Measurements from ENCODE around the gene C4orf50. TPM values are rescaled to one million over a fixed set of nuclear protein-coding genes. Genes with fewer than 3 reads are reported as not detected.
"Not testable (repeated sequence)": the region's sequence is repeated elsewhere in the genome, so short reads cannot be mapped to it uniquely, and the experiment has no call there.

C4orf50 gene
- total RNA-seq, 1 experiment from 2014 or later: not detected

DNA sequence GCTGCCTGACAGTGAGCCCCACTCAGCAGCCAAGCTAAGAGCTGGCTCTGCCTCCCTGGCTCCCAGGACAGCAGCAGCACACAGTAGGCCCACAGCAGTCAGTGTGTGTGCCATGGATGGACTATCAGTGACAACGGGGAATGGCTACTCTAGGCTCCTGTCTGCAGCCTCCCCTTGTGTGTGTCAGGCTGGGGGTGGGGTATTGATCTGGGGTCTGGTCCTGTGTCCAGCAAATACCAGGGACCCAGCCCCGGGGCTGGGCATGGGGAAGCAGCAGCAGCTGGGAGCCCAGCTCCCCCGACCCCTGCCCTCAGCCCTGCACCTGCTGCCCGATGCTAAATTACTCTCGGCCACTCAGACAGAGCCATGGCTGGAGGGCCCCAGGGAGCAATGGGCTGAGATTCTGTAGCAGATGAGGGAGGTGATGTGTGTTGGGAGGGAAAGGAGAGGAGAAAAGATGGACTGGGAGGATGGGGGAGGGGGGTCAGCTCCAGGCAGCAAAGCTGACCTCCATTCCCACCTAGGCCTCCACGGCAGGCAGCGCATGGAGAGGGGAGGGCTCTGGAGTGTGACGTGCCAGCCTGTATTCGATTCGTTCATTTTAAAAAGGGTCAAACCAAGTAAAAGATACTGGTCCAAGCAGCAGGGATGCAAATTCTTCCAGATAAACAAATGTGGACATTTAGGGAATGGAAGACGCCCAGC is 64.0 kb downstream of the C4orf50 start:
- DNase-seq: no peak
- peaks cover 14% of the 10 kb centered on the region; the same call in 1 of the 2 replicates for H3K27me3 ChIP-seq
- H3K4me1 ChIP-seq: peaks cover 5% of the 10 kb centered on the region; the same call in 1 of the 2 replicates
- no peaks in the 10 kb centered on the region for H3K9me3 ChIP-seq (replicated peaks)
- H3K4me3 ChIP-seq: no peak overlapping the region
- no peak overlapping the region for H3K27ac ChIP-seq
- no peaks in the 10 kb centered on the region for H3K36me3 ChIP-seq

GRCh38 chr4:5952975-5953951 is 65.0 kb downstream of the C4orf50 start:
- no peaks in the 10 kb centered on the region for H3K36me3 ChIP-seq
- peaks cover 14% of the 10 kb centered on the region; the same call in 1 of the 2 replicates for H3K27me3 ChIP-seq
- H3K4me3 ChIP-seq: no peak overlapping the region
- no peak for DNase-seq
- peaks cover 5% of the 10 kb centered on the region; the same call in 1 of the 2 replicates for H3K4me1 ChIP-seq
- no peaks in the 10 kb centered on the region for H3K9me3 ChIP-seq (replicated peaks)
- no peak overlapping the region for H3K27ac ChIP-seq

- H3K27me3 ChIP-seq: peaks cover 14% of the 10 kb centered on the region; the same call in 1 of the 2 replicates
- H3K4me1 ChIP-seq: peaks cover 5% of the 10 kb centered on the region; the same call in 1 of the 2 replicates
- H3K4me3 ChIP-seq: no peak overlapping the region
- H3K36me3 ChIP-seq: no peaks in the 10 kb centered on the region
- H3K9me3 ChIP-seq (replicated peaks): no peaks in the 10 kb centered on the region
- H3K27ac ChIP-seq: no peak overlapping the region
- DNase-seq: no peak
These were observed 65.8 kb downstream of the C4orf50 start for GRCh38 chr4:5952286-5952974.

GRCh38 chr4:5946653-5947052 is 71.6 kb downstream of the C4orf50 start:
- not testable (repeated sequence) for H3K4me3 ChIP-seq; H3K27me3 ChIP-seq; H3K36me3 ChIP-seq; DNase-seq; H3K9me3 ChIP-seq (replicated peaks); H3K27ac ChIP-seq
- H3K4me1 ChIP-seq: peaks cover 15% of the 10 kb centered on the region

DNA sequence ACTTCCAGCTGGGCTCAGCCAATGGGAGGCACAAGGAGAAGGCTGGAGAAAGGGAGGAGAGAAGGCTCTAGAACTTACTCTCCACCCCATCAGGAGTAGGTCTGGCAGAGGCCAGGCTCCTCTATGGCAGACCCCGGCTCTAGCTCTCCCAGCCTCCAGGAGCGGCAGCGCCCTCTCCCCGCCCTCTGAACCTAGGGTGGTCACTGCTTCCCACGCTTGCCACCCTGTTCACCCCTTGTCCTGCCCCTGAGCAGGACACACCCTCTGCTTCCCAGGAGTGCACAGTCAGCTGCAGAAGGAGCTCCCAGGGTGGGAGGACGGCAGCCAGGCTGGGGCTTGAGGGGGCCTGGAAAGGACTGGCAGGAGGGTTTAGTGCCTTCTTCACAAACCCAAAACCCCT is 72.3 kb downstream of the C4orf50 start:
- Histone ChIP-seq H3K27me3 (no peaks in the 10 kb centered on the region; the same call in 1 of the 2 replicates), H3K4me1 (peaks cover 19% of the 10 kb centered on the region), H3K4me3 (no peak overlapping the region), H3K36me3 (no peaks in the 10 kb centered on the region), H3K9me3 (replicated peaks) (no peaks in the 10 kb centered on the region; the same call in 1 of the 2 replicates), H3K27ac (no peak overlapping the region)
- no peak for DNase-seq

DNA sequence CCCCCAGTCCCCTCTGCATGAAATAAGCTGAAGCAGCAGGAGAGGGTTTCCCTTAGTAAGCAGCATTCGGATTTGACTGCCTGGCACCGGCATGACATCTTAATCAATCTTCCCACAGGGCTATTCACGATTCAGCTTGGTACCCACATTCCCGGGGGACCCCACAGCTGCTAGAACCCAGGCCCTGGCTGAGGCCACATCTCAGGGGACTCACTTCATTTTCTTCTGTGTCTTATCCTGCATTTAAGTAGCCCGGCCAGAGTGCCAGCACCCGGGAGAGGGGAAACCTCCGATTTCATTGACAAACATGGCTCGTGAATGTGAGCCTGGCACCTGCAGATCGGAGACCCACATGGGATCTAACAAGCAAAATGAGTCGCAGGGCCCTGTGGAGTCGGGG is 73.1 kb downstream of the C4orf50 start:
- no peaks in the 10 kb centered on the region for H3K36me3 ChIP-seq
- H3K9me3 ChIP-seq (replicated peaks): no peaks in the 10 kb centered on the region; the same call in 1 of the 2 replicates
- H3K27ac ChIP-seq: no peak overlapping the region
- no peak overlapping the region for H3K4me3 ChIP-seq
- H3K27me3 ChIP-seq: no peaks in the 10 kb centered on the region; the same call in 1 of the 2 replicates
- no peak for DNase-seq
- H3K4me1 ChIP-seq: peaks cover 23% of the 10 kb centered on the region

- Histone ChIP-seq H3K9me3 (replicated peaks) (no peaks in the 10 kb centered on the region; the same call in 1 of the 2 replicates), H3K27me3 (no peaks in the 10 kb centered on the region), H3K27ac (no peak overlapping the region), H3K36me3 (no peaks in the 10 kb centered on the region), H3K4me1 (peaks cover 25% of the 10 kb centered on the region), H3K4me3 (no peak overlapping the region)
- no peak for DNase-seq
These were observed 74.7 kb downstream of the C4orf50 start for GRCh38 chr4:5943561-5943960.

GRCh38 chr4:5942947-5943346 is 75.3 kb downstream of the C4orf50 start:
- Histone ChIP-seq H3K36me3 (no peaks in the 10 kb centered on the region), H3K9me3 (replicated peaks) (no peaks in the 10 kb centered on the region; the same call in 1 of the 2 replicates), H3K27me3 (no peaks in the 10 kb centered on the region), H3K4me1 (peaks cover 25% of the 10 kb centered on the region), H3K4me3 (no peak overlapping the region), H3K27ac (no peak overlapping the region)
- peak in 1 of 2 experiments; percentile 34 for DNase-seq

- Histone ChIP-seq H3K36me3 (no peaks in the 10 kb centered on the region), H3K27ac (no peak overlapping the region), H3K4me1 (peaks cover 25% of the 10 kb centered on the region), H3K27me3 (peaks cover 2% of the 10 kb centered on the region; the same call in 1 of the 2 replicates), H3K4me3 (no peak overlapping the region), H3K9me3 (replicated peaks) (no peaks in the 10 kb centered on the region; the same call in 1 of the 2 replicates)
- no peak for DNase-seq
These were observed 76.6 kb downstream of the C4orf50 start for GRCh38 chr4:5941601-5942000.

DNA sequence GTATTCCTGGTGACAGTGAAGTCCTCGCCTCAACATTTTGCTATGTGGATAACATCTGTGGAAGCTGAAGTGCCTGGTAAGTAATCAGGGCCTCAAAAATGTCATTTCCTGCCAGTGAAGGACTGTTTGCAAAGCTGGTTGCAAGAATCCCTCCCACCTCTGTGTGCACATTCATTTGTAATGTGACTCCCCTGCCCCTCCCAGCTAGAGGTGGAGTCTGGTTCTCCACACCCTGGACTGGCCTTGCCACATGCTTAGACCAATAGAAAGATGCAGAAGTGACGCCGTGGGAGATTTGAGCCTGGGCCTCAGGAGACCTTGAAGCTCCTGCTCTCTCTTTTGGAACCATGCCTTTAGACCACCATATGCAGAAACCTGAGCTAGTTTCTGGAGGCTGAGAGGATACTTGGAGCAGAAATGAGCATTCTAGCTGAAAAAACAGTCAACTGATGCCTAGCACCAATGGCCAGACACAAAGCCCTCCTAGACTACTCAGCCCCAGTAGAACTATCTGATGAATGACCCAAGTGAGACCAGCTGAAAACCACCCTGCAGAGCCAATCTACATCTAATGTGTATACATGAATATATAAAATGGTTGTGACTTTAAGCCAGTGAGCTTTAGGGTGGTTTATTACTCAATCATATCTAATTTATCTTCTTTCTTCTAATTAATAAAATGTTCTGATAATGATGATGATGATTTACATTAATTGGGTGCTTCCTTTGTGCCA is 77.6 kb downstream of the C4orf50 start:
- Histone ChIP-seq H3K36me3 (no peaks in the 10 kb centered on the region), H3K27me3 (peaks cover 2% of the 10 kb centered on the region; the same call in 1 of the 2 replicates), H3K4me3 (no peak overlapping the region), H3K9me3 (replicated peaks) (no peaks in the 10 kb centered on the region; the same call in 1 of the 2 replicates), H3K4me1 (peaks cover 25% of the 10 kb centered on the region), H3K27ac (no peak overlapping the region)
- DNase-seq: peak; percentile 76 to 78

GRCh38 chr4:5933996-5934831 is 84.0 kb downstream of the C4orf50 start:
- DNase-seq: no peak
- Histone ChIP-seq H3K9me3 (replicated peaks) (no peaks in the 10 kb centered on the region), H3K27ac (no peak overlapping the region), H3K4me3 (no peak overlapping the region), H3K36me3 (no peaks in the 10 kb centered on the region), H3K4me1 (no peaks in the 10 kb centered on the region), H3K27me3 (peaks cover 5% of the 10 kb centered on the region; the same call in 1 of the 2 replicates)

DNA sequence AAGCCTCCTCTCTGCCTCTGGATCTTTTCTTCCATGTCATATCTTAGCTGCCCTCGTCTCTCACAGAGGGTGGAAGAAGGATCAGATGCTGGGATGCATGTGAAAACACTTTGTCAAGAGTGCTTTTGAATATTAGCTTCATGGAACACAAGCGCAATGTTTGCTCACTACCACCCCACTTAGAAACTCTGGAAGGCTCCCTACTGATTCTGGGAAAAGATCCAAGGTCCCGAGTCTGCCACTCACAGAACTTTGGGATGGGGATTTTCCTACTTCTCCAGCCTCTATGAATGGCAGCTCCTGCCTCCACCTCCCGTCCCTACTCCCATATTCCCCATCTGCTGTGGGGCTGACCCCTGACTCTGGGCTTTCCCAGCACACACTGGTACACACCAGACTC is 85.1 kb downstream of the C4orf50 start:
- no peak overlapping the region for H3K4me3 ChIP-seq
- no peaks in the 10 kb centered on the region for H3K36me3 ChIP-seq
- no peak overlapping the region for H3K27ac ChIP-seq
- DNase-seq: no peak
- H3K27me3 ChIP-seq: peaks cover 5% of the 10 kb centered on the region; the same call in 1 of the 2 replicates
- no peaks in the 10 kb centered on the region for H3K9me3 ChIP-seq (replicated peaks)
- H3K4me1 ChIP-seq: no peaks in the 10 kb centered on the region; the same call in 1 of the 2 replicates

DNA sequence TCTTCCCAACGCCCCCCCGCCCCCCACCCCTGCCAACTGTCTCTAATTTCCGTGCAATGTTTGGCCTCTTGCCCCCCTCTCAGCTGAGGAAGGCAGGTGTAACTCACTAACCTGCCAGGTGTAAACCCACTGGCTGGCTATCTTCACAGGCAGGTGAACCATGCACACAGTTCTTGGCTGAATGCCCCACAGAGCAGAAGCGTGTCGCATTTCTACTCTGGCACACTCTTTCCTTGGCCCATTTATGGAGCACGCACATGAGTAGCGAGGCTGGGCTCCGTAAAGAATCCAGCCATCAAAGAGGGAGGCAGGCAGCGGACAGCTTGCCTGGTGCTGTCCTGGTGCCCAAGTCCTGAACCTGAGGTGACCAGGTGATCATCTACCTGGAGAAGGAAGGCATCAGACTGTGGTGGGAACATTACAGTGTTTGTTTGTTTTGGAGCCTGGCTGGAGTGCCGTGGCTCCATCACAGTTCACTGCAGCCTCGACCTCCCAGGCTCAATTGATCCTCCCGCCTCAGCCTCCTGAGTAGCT is 86.1 kb downstream of the C4orf50 start:
- peaks cover 5% of the 10 kb centered on the region; the same call in 1 of the 2 replicates for H3K27me3 ChIP-seq
- no peak for DNase-seq
- H3K27ac ChIP-seq: no peak overlapping the region
- no peak overlapping the region for H3K4me3 ChIP-seq
- H3K9me3 ChIP-seq (replicated peaks): no peaks in the 10 kb centered on the region
- H3K36me3 ChIP-seq: no peaks in the 10 kb centered on the region
- H3K4me1 ChIP-seq: peaks cover 3% of the 10 kb centered on the region; the same call in 1 of the 2 replicates
